OCI-LY7 (cell line): ENCODE data around the gene PIP5K1C. TPM values are rescaled to one million over a fixed set of nuclear protein-coding genes. Genes with fewer than 3 reads are reported as not detected.

ENCODE experiments used
- BruUV-seq: library from RNA; stranded (reverse); fragments of 400-500 nt; replicated peaks from 2 replicates; lab custom pipeline; 2021; lab: Mats Ljungman, UMichigan
- CTCF ChIA-PET: fragments of 300-600 bp; sonication (Branson Sonifier 250); formaldehyde crosslinking; loops from one replicate; lab custom pipeline; 2022; ENCODE audit warnings: antibody characterized with exemption; ENCODE audit not compliant: unreplicated experiment; lab: Charles Lee
- POLR2A ChIA-PET: fragments of 300-600 bp; sonication (Branson Sonifier 250); formaldehyde crosslinking; loops from one replicate; lab custom pipeline; 2022; ENCODE audit warnings: antibody characterized with exemption; lab: Charles Lee
- DNase-seq: peaks from one replicate; pipeline ENCODE4 v3.0.0-alpha.2; 2015; ENCODE audit warnings: low spot score
- H2AFZ ChIP-seq: fragments of 200-600 bp; sonication (generic), shearing (Covaris generic); 2 replicates; pipeline ENCODE4 v1.6.1; 2014; ENCODE audit warnings: mild to moderate bottlenecking, antibody characterized with exemption, low read length, moderate library complexity
- H3K27ac ChIP-seq: fragments of 200-600 bp; sonication (generic); 2 replicates; pipeline ENCODE4 v1.5.1; 2014; ENCODE audit warnings: mixed run types, low read depth, mild to moderate bottlenecking, moderate library complexity, low read length, inconsistent platforms; ENCODE audit not compliant: poor library complexity, severe bottlenecking
- H3K36me3 ChIP-seq: fragments of 200-600 bp; sonication (generic); 2 replicates; pipeline ENCODE4 v1.6.1; 2014; ENCODE audit warnings: mild to moderate bottlenecking, antibody characterized with exemption, low read length, moderate library complexity, mixed read lengths; ENCODE audit not compliant: insufficient read depth
- H3K4me1 ChIP-seq: fragments of 200-600 bp; sonication (generic); 2 replicates; pipeline ENCODE4 v1.5.1; 2014; ENCODE audit warnings: mild to moderate bottlenecking, low read length; ENCODE audit not compliant: insufficient read depth, poor library complexity, severe bottlenecking
- H3K4me2 ChIP-seq: fragments of 200-600 bp; sonication (generic); 2 replicates; pipeline ENCODE4 v1.6.1; 2014; ENCODE audit warnings: mild to moderate bottlenecking, low read length
- H3K4me3 ChIP-seq: fragments of 200-600 bp; sonication (generic); 2 replicates; pipeline ENCODE4 v1.5.1; 2014; ENCODE audit warnings: mild to moderate bottlenecking, low read depth, low read length; ENCODE audit not compliant: poor library complexity, severe bottlenecking
- H3K79me2 ChIP-seq: fragments of 200-600 bp; sonication (generic); 2 replicates; pipeline ENCODE4 v1.6.1; 2016; ENCODE audit warnings: low read depth, mild to moderate bottlenecking, low read length, moderate library complexity, mixed read lengths; ENCODE audit not compliant: insufficient read depth
- H3K9me2 ChIP-seq: fragments of 200-600 bp; sonication (generic); 2 replicates; pipeline ENCODE4 v1.6.1; 2016; ENCODE audit warnings: mild to moderate bottlenecking, low read length, mixed read lengths; ENCODE audit not compliant: insufficient read depth
- H3K9me3 ChIP-seq: fragments of 200-600 bp; sonication (generic); 2 replicates; pipeline ENCODE4 v1.6.1; 2014; ENCODE audit warnings: mild to moderate bottlenecking, mixed run types, low read length, mixed read lengths
- H4K20me1 ChIP-seq: fragments of 200-600 bp; sonication (generic); 2 replicates; pipeline ENCODE4 v1.6.1; 2014; ENCODE audit warnings: mild to moderate bottlenecking, antibody characterized with exemption, low read length, moderate library complexity, mixed read lengths; ENCODE audit not compliant: insufficient read depth
- CTCF ChIP-seq: fragments of 200-600 bp; sonication (generic); conservative IDR thresholded peaks from 2 replicates; pipeline ENCODE4 v1.5.1; 2014; ENCODE audit warnings: mild to moderate bottlenecking, antibody characterized with exemption, low read length, moderate library complexity, mixed read lengths
- EZH2phosphoT487 ChIP-seq: fragments of 200-600 bp; sonication (generic); IDR thresholded peaks from 2 replicates; pipeline ENCODE4 v1.6.1; 2018; ENCODE audit warnings: low read depth, borderline replicate concordance, mild to moderate bottlenecking, mixed run types, antibody characterized with exemption, low read length, moderate library complexity, mixed read lengths
- intact Hi-C: fragments of 100-400 bp; cut with micrococcal nuclease; formaldehyde crosslinking; loops from one replicate; pipeline ENCODE4 v1.10.0; 2022; ENCODE audit not compliant: unreplicated experiment
- total RNA-seq, 2 experiments: library from RNA; depleted of rRNA in 1 of 2; stranded (reverse); fragments of >200 nt in 1 of 2; shearing (Covaris generic) in 1 of 2; gene quantifications; 2 replicates each; pipeline ENCODE4 v1.2.3, GENCODE V29; 2014 to 2022

The PIP5K1C gene
- total RNA-seq, 2 experiments from 2014 or later: 7.6 to 15.1 TPM

GRCh38 chr19:3683405-3684053 is 16.7 kb downstream of the PIP5K1C start:
- Histone ChIP-seq H3K4me1 (peaks cover 12% of the 10 kb centered on the region), H3K4me2 (no peak overlapping the region), H2AFZ (no peak overlapping the region), H3K9me2 (no peaks in the 10 kb centered on the region), H3K36me3 (peaks cover 11% of the 10 kb centered on the region), H3K4me3 (no peak overlapping the region), H4K20me1 (no peaks in the 10 kb centered on the region), H3K27ac (no peak overlapping the region), H3K9me3 (0 out of 2 replicates have a peak, but pooled peaks cover 7% of the 10 kb centered on the region), H3K79me2 (no peaks in the 10 kb centered on the region)
- no TSS peak for BruUV-seq
- ChIA-PET CTCF (no interaction called here), POLR2A (no interaction called here)
- intact Hi-C loops: no loop called here
- TF ChIP-seq EZH2phosphoT487 (no peak), CTCF (no peak)
- no peak for DNase-seq

- POLR2A ChIA-PET: no interaction called here
- H3K27ac ChIP-seq: no peak overlapping the region
- no peak for TF ChIP-seq CTCF
- TF ChIP-seq EZH2phosphoT487: no peak
- peaks cover 6% of the 10 kb centered on the region for H3K4me1 ChIP-seq
- H3K4me3 ChIP-seq: no peak overlapping the region
- peaks cover 11% of the 10 kb centered on the region for H3K36me3 ChIP-seq
- H3K79me2 ChIP-seq: no peaks in the 10 kb centered on the region
- intact Hi-C loops: no loop called here
- no peak for DNase-seq
- H3K9me3 ChIP-seq: 0 out of 2 replicates have a peak, but pooled peaks cover 7% of the 10 kb centered on the region
- no peaks in the 10 kb centered on the region for H3K9me2 ChIP-seq
- no peak overlapping the region for H2AFZ ChIP-seq
- H4K20me1 ChIP-seq: no peaks in the 10 kb centered on the region
- no peak overlapping the region for H3K4me2 ChIP-seq
- no TSS peak for BruUV-seq
- CTCF ChIA-PET: no interaction called here
Measured at GRCh38 chr19:3682741-3683404, 17.4 kb downstream of the PIP5K1C start.

GRCh38 chr19:3682286-3682685 is 18.0 kb downstream of the PIP5K1C start:
- ChIA-PET CTCF (no interaction called here), POLR2A (no interaction called here)
- DNase-seq: no peak
- no peak overlapping the region for H3K4me2 ChIP-seq
- H3K9me3 ChIP-seq: 0 out of 2 replicates have a peak, but pooled peaks cover 7% of the 10 kb centered on the region
- peaks cover 11% of the 10 kb centered on the region for H3K36me3 ChIP-seq
- peaks cover under 1% of the 10 kb centered on the region for H3K4me1 ChIP-seq
- H2AFZ ChIP-seq: no peak overlapping the region
- TF ChIP-seq EZH2phosphoT487: no peak
- no peak for TF ChIP-seq CTCF
- no TSS peak for BruUV-seq
- no peaks in the 10 kb centered on the region for H3K9me2 ChIP-seq
- no peaks in the 10 kb centered on the region for H4K20me1 ChIP-seq
- intact Hi-C loops: no loop called here
- H3K27ac ChIP-seq: no peak overlapping the region
- H3K4me3 ChIP-seq: no peak overlapping the region
- H3K79me2 ChIP-seq: no peaks in the 10 kb centered on the region
